ENCODE data around the gene KCNQ1. TPM values are rescaled to one million over a fixed set of nuclear protein-coding genes. Genes with fewer than 3 reads are reported as not detected.

The KCNQ1 gene
- total RNA-seq, 6 donors from 2014 or later = 18.0 to 45.4 (median 32.7) TPM

GRCh38 chr11:2716376-2717095 lies 271.7 kb downstream of the KCNQ1 start:
- no peak for TF ChIP-seq POLR2A (IDR thresholded peaks at IDR 0.05)
- no peak for TF ChIP-seq EP300 (IDR thresholded peaks at IDR 0.05)
- TF ChIP-seq, protein P1, sequence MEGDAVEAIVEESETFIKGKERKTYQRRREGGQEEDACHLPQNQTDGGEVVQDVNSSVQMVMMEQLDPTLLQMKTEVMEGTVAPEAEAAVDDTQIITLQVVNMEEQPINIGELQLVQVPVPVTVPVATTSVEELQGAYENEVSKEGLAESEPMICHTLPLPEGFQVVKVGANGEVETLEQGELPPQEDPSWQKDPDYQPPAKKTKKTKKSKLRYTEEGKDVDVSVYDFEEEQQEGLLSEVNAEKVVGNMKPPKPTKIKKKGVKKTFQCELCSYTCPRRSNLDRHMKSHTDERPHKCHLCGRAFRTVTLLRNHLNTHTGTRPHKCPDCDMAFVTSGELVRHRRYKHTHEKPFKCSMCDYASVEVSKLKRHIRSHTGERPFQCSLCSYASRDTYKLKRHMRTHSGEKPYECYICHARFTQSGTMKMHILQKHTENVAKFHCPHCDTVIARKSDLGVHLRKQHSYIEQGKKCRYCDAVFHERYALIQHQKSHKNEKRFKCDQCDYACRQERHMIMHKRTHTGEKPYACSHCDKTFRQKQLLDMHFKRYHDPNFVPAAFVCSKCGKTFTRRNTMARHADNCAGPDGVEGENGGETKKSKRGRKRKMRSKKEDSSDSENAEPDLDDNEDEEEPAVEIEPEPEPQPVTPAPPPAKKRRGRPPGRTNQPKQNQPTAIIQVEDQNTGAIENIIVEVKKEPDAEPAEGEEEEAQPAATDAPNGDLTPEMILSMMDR (IDR thresholded peaks at IDR 0.05) = no peak
- no peak for TF ChIP-seq POLR2AphosphoS5 (IDR thresholded peaks at IDR 0.05)
- H3K27me3 ChIP-seq = no peaks in the 10 kb centered on the region
- H3K4me1 ChIP-seq = no peaks in the 10 kb centered on the region
- 84 to 91% methylated on average over 9 to 13 of the region's 14 CpGs for WGBS, 2 donors
- DNase-seq = peak in 1 of 2 donors; percentile 31
- no peak overlapping the region for H3K4me3 ChIP-seq
- no peaks in the 10 kb centered on the region for H3K9me3 ChIP-seq
- H3K36me3 ChIP-seq = no peaks in the 10 kb centered on the region
- no peak for ATAC-seq (ENCODE audit: low FRiP score in 2 of 2)
- H3K27ac ChIP-seq = no peak overlapping the region

DNA sequence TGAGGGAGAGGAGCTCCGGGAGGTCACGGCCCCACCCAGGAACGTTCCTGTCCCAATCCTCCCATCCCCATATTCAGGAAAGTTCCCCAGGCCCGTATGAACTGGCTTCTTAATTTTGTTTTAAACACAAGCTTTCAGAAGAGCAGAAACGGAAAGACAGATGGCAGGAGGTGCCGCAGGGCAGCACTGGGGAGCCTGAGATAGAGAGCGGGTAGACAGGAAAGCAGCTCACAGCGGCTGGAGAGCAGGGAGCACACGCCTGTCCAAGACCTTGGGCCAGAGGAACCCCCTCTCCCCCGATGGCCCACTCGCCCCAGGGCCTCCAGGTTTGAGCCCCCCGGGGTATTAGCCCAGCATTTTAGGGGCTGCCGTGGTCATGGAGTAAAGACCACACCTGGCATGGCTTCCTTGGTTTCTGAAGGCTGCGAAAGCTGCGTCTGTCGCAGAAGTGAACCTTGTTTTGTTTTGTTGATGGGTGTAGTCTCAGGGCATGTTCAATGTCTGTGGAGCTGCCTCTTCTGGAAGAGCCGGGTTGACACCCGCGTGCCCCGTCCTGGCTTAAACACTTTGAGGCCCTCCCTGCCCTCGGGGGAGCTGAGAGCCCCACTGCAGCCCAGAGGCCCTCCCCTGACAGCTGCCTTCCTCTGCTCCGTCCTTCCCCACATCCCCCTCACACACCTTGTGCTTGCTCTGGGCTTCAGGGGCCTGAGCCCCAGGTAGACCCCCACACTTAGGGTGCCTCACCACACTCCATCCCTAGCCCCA lies 272.9 kb downstream of the KCNQ1 start:
- no peaks in the 10 kb centered on the region for H3K36me3 ChIP-seq
- H3K27me3 ChIP-seq = no peaks in the 10 kb centered on the region
- no peak for TF ChIP-seq POLR2A (IDR thresholded peaks at IDR 0.05)
- TF ChIP-seq, protein P1 (IDR thresholded peaks at IDR 0.05) = no peak
- TF ChIP-seq EP300 (IDR thresholded peaks at IDR 0.05) = no peak
- TF ChIP-seq POLR2AphosphoS5 (IDR thresholded peaks at IDR 0.05) = no peak
- H3K4me3 ChIP-seq = no peak overlapping the region
- WGBS, 2 donors = 90 to 91% methylated on average over 11 to 22 of the region's 22 CpGs
- peak in 1 of 2 donors; percentile 31 for DNase-seq
- no peaks in the 10 kb centered on the region for H3K4me1 ChIP-seq
- no peak for ATAC-seq (ENCODE audit: low FRiP score in 2 of 2)
- H3K9me3 ChIP-seq = no peaks in the 10 kb centered on the region
- no peak overlapping the region for H3K27ac ChIP-seq

GRCh38 chr11:2718817-2719438 lies 274.1 kb downstream of the KCNQ1 start:
- no peak overlapping the region for H3K27ac ChIP-seq
- TF ChIP-seq POLR2AphosphoS5 (IDR thresholded peaks at IDR 0.05) (no peak), POLR2A (IDR thresholded peaks at IDR 0.05) (no peak), EP300 (IDR thresholded peaks at IDR 0.05) (no peak)
- TF ChIP-seq, protein P1 (IDR thresholded peaks at IDR 0.05) = no peak
- DNase-seq (no peak), ATAC-seq (ENCODE audit: low FRiP score in 2 of 2) (no peak)
- no peaks in the 10 kb centered on the region for H3K9me3 ChIP-seq
- H3K36me3 ChIP-seq = no peaks in the 10 kb centered on the region
- no peaks in the 10 kb centered on the region for H3K4me1 ChIP-seq
- WGBS, 2 donors = 97 to 98% methylated on average over 9 to 11 of the region's 11 CpGs
- H3K27me3 ChIP-seq = no peaks in the 10 kb centered on the region
- no peak overlapping the region for H3K4me3 ChIP-seq

GRCh38 chr11:2719831-2720590 lies 275.2 kb downstream of the KCNQ1 start:
- Histone ChIP-seq H3K9me3 (no peaks in the 10 kb centered on the region), H3K27me3 (no peaks in the 10 kb centered on the region), H3K27ac (no peak overlapping the region), H3K4me1 (no peaks in the 10 kb centered on the region), H3K36me3 (no peaks in the 10 kb centered on the region), H3K4me3 (no peak overlapping the region)
- 87 to 94% methylated on average over 10 to 17 of the region's 17 CpGs for WGBS, 2 donors
- no peak for TF ChIP-seq POLR2AphosphoS5 (IDR thresholded peaks at IDR 0.05)
- TF ChIP-seq POLR2A (IDR thresholded peaks at IDR 0.05) = no peak
- TF ChIP-seq, protein P1 (IDR thresholded peaks at IDR 0.05) = no peak
- TF ChIP-seq EP300 (IDR thresholded peaks at IDR 0.05) = no peak
- no peak for DNase-seq
- ATAC-seq (ENCODE audit: low FRiP score in 2 of 2) = no peak

All from upper lobe of left lung (tissue), 6 donors.